ENCODE results near the gene TMEM100. TPM values are rescaled to one million over a fixed set of nuclear protein-coding genes. Genes with fewer than 3 reads are reported as not detected.

Gene TMEM100
- total RNA-seq, 3 donors from 2014 or later: 2.8 to 14.2 (median 7.5) TPM

DNA sequence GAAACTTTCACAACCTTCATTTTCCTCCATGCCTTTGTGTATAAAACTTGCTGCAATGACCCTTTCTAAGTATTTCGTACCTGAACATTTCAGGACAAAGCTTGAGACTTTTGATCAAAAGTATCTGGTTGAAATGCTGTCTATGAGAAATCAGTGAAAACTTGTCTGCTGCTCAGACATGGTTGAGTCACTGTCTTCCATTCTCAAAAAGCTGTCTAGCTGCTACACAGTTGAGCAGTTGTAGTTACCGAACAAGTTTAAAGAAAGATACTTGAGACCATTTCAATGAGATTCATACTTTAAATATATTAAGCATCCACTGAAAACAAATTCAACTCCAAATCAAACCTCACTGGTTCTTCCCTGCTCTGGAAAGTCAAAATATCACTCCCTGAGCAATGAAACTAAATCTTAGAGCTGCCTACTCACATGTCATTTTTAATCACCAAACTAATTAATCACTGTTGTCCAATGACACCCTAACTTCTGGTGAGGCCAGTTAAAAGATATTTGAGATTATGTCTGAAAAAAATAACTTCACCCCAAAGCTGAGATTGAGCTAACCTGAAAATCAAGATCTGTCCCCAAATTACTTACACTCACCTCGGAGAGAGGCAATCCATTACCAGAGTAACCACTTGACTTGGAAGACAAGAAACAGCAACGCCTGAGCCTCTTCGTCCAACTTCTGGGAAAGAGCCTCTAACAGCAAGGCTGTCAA, 488 bp downstream of the TMEM100 start:
- intact Hi-C loops (cut with DNase I, micrococcal nuclease): no loop called here
- DNase-seq: no peak
- TF ChIP-seq CTCF (IDR thresholded peaks at IDR 0.05): no peak
- H3K36me3 ChIP-seq (ENCODE audit: low read depth): no peaks in the 10 kb centered on the region
- no peak overlapping the region for H3K4me3 ChIP-seq
- no peaks in the 10 kb centered on the region for H3K4me1 ChIP-seq (ENCODE audit: low read depth)
- H3K9me3 ChIP-seq: no peaks in the 10 kb centered on the region
- no peak for ATAC-seq

- Histone ChIP-seq H3K4me3 (no peak overlapping the region), H3K36me3 (ENCODE audit: low read depth) (no peaks in the 10 kb centered on the region), H3K4me1 (ENCODE audit: low read depth) (no peaks in the 10 kb centered on the region), H3K9me3 (no peaks in the 10 kb centered on the region)
- ATAC-seq (no peak), DNase-seq (no peak)
- no peak for TF ChIP-seq CTCF (IDR thresholded peaks at IDR 0.05)
- intact Hi-C loops (cut with DNase I, micrococcal nuclease): no loop called here
These were observed 1.5 kb downstream of the TMEM100 start for GRCh38 chr17:55720919-55721836.

DNA sequence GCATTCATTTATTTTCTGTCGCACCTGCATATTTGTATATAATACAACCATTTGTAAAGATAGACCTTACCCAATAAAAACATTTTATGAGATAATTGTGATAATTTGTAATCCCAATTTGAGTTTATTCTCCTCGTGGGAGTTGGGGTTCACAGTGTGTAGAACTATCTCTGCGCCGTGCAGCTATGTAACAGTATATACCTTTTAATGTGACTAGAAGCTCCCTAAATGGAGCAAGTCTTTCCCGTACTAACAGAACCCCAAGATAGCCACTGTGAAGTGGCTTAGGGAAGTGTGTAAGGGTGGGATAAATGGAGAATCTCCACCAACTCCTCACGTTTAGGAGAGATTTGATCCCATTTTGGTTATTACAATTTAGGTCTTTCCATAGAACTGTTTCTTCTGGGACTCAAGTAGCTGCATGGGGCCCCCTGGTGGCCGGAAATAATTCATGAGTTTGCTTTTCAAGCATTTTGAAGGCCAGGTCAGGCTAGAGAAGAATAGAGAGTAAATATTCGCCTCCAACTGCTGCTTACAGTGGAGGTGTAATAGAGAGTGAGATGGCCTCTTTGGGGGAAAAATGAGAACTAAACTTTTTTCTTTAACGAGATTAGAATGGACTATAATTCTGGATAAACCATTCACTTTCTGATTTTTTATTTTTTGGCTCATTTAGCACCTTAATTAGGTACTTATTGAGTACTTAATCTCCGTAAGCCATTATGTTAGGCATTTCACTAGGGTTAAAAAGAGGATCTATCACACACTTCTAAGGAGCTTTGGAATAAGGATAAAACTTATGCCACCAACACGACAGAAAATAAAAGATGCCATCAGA, 4.5 kb downstream of the TMEM100 start:
- TF ChIP-seq CTCF (IDR thresholded peaks at IDR 0.05): peak; percentile 50
- no peaks in the 10 kb centered on the region for H3K4me1 ChIP-seq (ENCODE audit: low read depth)
- intact Hi-C loops (cut with DNase I, micrococcal nuclease): loop anchor here (5.0 to 10.0 kb wide), 2 partner anchors 113 to 191 kb away; no protein-coding TSS in a partner anchor
- no peak overlapping the region for H3K4me3 ChIP-seq
- no peaks in the 10 kb centered on the region for H3K9me3 ChIP-seq
- no peaks in the 10 kb centered on the region for H3K36me3 ChIP-seq (ENCODE audit: low read depth)
- DNase-seq (peak in 2 of 3 donors; percentile 51 to 93), ATAC-seq (peak; percentile 61)

DNA sequence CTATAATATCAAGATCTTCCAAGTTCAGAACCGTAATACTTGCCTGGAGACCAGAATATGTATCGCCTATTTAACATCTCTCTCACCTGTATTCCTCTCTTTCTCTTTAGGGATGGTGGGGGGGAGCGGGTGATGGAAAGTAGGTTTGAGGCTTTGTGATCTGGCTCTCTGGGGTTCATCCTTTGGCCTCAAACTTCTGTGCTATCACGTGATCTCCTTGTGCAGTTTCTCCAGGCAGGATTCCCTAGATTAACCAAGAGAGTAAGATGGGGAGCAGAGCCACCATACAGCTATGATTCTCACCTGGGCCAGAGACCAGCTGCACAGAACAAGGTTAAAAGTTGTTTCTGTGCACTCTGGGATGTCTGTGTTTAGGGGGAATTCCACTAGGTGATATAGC, 5.2 kb downstream of the TMEM100 start:
- Histone ChIP-seq H3K4me1 (ENCODE audit: low read depth) (no peaks in the 10 kb centered on the region), H3K36me3 (ENCODE audit: low read depth) (no peaks in the 10 kb centered on the region), H3K4me3 (no peak overlapping the region), H3K9me3 (no peaks in the 10 kb centered on the region)
- intact Hi-C loops (cut with DNase I, micrococcal nuclease): loop anchor here (5.0 to 10.0 kb wide), 2 partner anchors 113 to 190 kb away; no protein-coding TSS in a partner anchor
- TF ChIP-seq CTCF (IDR thresholded peaks at IDR 0.05): no peak
- DNase-seq (no peak), ATAC-seq (no peak)

DNA sequence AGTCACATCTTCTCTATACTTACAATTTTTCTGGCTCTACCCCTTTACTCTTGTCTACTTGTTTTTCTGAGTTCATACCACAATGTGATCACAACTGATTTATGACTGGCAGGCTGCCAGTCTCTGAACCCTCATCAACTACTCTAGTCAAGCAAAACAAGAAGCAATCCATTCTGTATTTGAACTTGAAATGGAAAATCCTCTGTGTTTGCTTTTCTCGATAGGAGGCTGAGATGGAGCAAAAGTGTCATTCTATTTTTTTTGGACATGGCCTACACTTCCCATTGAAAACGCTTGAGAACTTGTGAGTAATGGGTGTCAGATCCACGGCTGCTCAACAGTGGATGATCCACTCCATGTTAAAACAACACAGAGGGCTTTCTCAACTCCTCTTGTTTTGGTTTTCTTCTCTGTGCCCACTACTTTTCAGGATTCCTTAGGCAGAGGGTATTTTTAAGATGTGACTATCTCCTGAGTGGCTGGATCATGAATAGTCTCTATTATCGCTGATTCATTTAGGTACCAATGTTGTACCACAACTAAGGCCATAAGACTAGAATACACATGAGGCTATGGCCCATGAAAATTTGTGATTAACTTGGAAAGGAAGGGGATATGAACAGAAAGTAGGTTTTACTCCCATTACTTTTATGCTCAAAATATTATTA, 11.7 kb downstream of the TMEM100 start:
- Histone ChIP-seq H3K36me3 (ENCODE audit: low read depth) (no peaks in the 10 kb centered on the region), H3K4me3 (no peak overlapping the region), H3K4me1 (ENCODE audit: low read depth) (no peaks in the 10 kb centered on the region), H3K9me3 (no peaks in the 10 kb centered on the region)
- intact Hi-C loops (cut with DNase I, micrococcal nuclease): loop anchor here in 1 of 2 donors (10.0 kb wide), 1 partner anchor 106 kb away; no protein-coding TSS in a partner anchor
- no peak for TF ChIP-seq CTCF (IDR thresholded peaks at IDR 0.05)
- DNase-seq (no peak), ATAC-seq (no peak)
